Measurements from ENCODE around the gene MAEL. TPM values are rescaled to one million over a fixed set of nuclear protein-coding genes. Genes with fewer than 3 reads are reported as not detected.

Gene MAEL
- polyA plus RNA-seq, 1 of the 3 experiments (the other 2 are of a cell fraction), result not detected

GRCh38 chr1:167071286-167071685 lies 82.2 kb downstream of the MAEL start:
- H3K4me3 ChIP-seq (ENCODE audit: low read depth in 2 of 2, low read length in 1 of 2), result no peak overlapping the region
- CTCF ChIA-PET, result interaction anchor here (0.9 kb wide), 1 partner anchor 12 kb away, joined by 6 read pairs; no protein-coding TSS in a partner anchor
- no peaks in the 10 kb centered on the region; a peak in 2 of 4 replicates for H3K4me1 ChIP-seq (ENCODE audit: control insufficient read depth in 1 of 2, insufficient read depth in 2 of 2, low read depth in 1 of 2, low read length in 1 of 2)
- no peaks in the 10 kb centered on the region for H3K36me3 ChIP-seq (replicated peaks in 1 of 2; ENCODE audit: control insufficient read depth in 1 of 2, insufficient read depth in 2 of 2, low read length in 1 of 2)
- no peak overlapping the region for H2AFZ ChIP-seq (ENCODE audit: low read depth)
- no peak overlapping the region for H3K4me2 ChIP-seq
- H3K9me2 ChIP-seq, result no peaks in the 10 kb centered on the region
- TF ChIP-seq, protein P1, sequence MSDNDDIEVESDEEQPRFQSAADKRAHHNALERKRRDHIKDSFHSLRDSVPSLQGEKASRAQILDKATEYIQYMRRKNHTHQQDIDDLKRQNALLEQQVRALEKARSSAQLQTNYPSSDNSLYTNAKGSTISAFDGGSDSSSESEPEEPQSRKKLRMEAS (IDR thresholded peaks at IDR 0.05; ENCODE audit: low read depth), result no peak
- no peaks in the 10 kb centered on the region for H3K9me3 ChIP-seq
- no peaks in the 10 kb centered on the region for H3K79me2 ChIP-seq (ENCODE audit: insufficient read depth)
- DNase-seq, result no peak
- H3K27ac ChIP-seq (ENCODE audit: low read depth in 2 of 2, low read length in 1 of 2), result no peak overlapping the region
- H3F3A ChIP-seq (replicated peaks; ENCODE audit: insufficient read depth), result no peaks in the 10 kb centered on the region
- POLR2A ChIA-PET, result no interaction called here
- H3K9ac ChIP-seq, result no peak overlapping the region
- no peaks in the 10 kb centered on the region; the same call in 1 of the 2 replicates for H3K27me3 ChIP-seq (ENCODE audit: insufficient read depth)
- no peaks in the 10 kb centered on the region for H4K20me1 ChIP-seq (ENCODE audit: insufficient read depth)
- WGBS (ENCODE audit: low lambda C conversion rate), result 82% methylated on average over 7 of the region's 8 CpGs

Small RNA genes within 50 kb of the gene (small RNA-seq; reads per million reads assigned to genes)
- gene RNA5SP65, result 0 to 4.8 (median 0.43) reads per million in 7 experiments

Other genes starting within 250 kb of the MAEL start
- gene POGK, start 149.8 kb upstream of the MAEL start, polyA plus RNA-seq (2012; rRNA removed), result 13.9 and 15.0 TPM in 2 replicates
- gene TADA1, start 113.0 kb upstream of the MAEL start, polyA plus RNA-seq (2012; rRNA removed), result 9.3 and 13.6 TPM in 2 replicates
- gene ILDR2, start 13.7 kb upstream of the MAEL start, polyA plus RNA-seq (2012; rRNA removed), result 0.05 and 0.24 TPM in 2 replicates
- gene GPA33, start 101.1 kb downstream of the MAEL start, polyA plus RNA-seq (2012; rRNA removed), result not detected in 2 replicates
- not detected in 2 replicates for gene STYXL2, start 104.8 kb downstream of the MAEL start, polyA plus RNA-seq (2012; rRNA removed)
- gene POU2F1, start 231.6 kb downstream of the MAEL start, polyA plus RNA-seq (2012; rRNA removed), result 1.2 and 1.5 TPM in 2 replicates

Data from SK-N-SH (cell line).